GM19395 (cell line): ENCODE data around the gene C1orf21.

ENCODE experiments used
- ATAC-seq: cut with Tn5 transposase; IDR thresholded peaks from one replicate; pipeline ENCODE4 v1.9.1; 2021; ENCODE audit warnings: mild to moderate bottlenecking, moderate library complexity; ENCODE audit not compliant: unreplicated experiment

Gene C1orf21

GRCh38 chr1:184409011-184409410 lies 22.2 kb downstream of the C1orf21 start:
- no peak for ATAC-seq

GRCh38 chr1:184412472-184412871 lies 25.6 kb downstream of the C1orf21 start:
- no peak for ATAC-seq

- ATAC-seq, result no peak
Measured at GRCh38 chr1:184416481-184416880, 29.7 kb downstream of the C1orf21 start.

GRCh38 chr1:184416946-184417345 lies 30.1 kb downstream of the C1orf21 start:
- no peak for ATAC-seq

GRCh38 chr1:184417916-184418315 lies 31.1 kb downstream of the C1orf21 start:
- no peak for ATAC-seq

GRCh38 chr1:184418652-184419349 lies 32.0 kb downstream of the C1orf21 start:
- no peak for ATAC-seq

- no peak for ATAC-seq
Measured at GRCh38 chr1:184419350-184420161, 32.7 kb downstream of the C1orf21 start.

- no peak for ATAC-seq
Measured at GRCh38 chr1:184422490-184423233, 35.8 kb downstream of the C1orf21 start.

- ATAC-seq, result no peak
Measured at GRCh38 chr1:184423649-184424048, 36.8 kb downstream of the C1orf21 start.

- ATAC-seq, result no peak
Measured at GRCh38 chr1:184424157-184424556, 37.3 kb downstream of the C1orf21 start.

GRCh38 chr1:184424945-184425344 lies 38.1 kb downstream of the C1orf21 start:
- no peak for ATAC-seq

- no peak for ATAC-seq
Measured at GRCh38 chr1:184425449-184426277, 38.8 kb downstream of the C1orf21 start.

- no peak for ATAC-seq
Measured at GRCh38 chr1:184426278-184426674, 39.4 kb downstream of the C1orf21 start.

GRCh38 chr1:184427722-184428121 lies 40.9 kb downstream of the C1orf21 start:
- ATAC-seq, result no peak

- no peak for ATAC-seq
Measured at GRCh38 chr1:184428604-184429003, 41.8 kb downstream of the C1orf21 start.

- no peak for ATAC-seq
Measured at GRCh38 chr1:184429335-184429734, 42.5 kb downstream of the C1orf21 start.

GRCh38 chr1:184433956-184434502 lies 47.2 kb downstream of the C1orf21 start:
- no peak for ATAC-seq

GRCh38 chr1:184437291-184437690 lies 50.5 kb downstream of the C1orf21 start:
- no peak for ATAC-seq

GRCh38 chr1:184438363-184438762 lies 51.5 kb downstream of the C1orf21 start:
- no peak for ATAC-seq

- ATAC-seq, result no peak
Measured at GRCh38 chr1:184442260-184442659, 55.4 kb downstream of the C1orf21 start.
